Thyroid gland (tissue), 4 donors: ENCODE data around the gene FOLR1.
"Not testable (repeated sequence)": the region's sequence is repeated elsewhere in the genome, so short reads cannot be mapped to it uniquely, and the experiment has no call there.

Source experiments
- CTCF ChIP-seq, 6 experiments: fragments of 200-600 bp in 3 of 6; fragments of 450-650 bp in 3 of 6; sonication (generic) in 3 of 6; IDR thresholded peaks; one replicate each; pipeline ENCODE4 v1.5.1; 2016 to 2019; ENCODE audit warnings: antibody characterized with exemption in 6 of 6, mild to moderate bottlenecking in 2 of 6, inconsistent platforms in 1 of 6, moderate library complexity in 1 of 6
- POLR2A ChIP-seq, 2 donors: fragments of 450-650 bp; IDR thresholded peaks; one replicate each; pipeline ENCODE4 v1.6.1; 2017; ENCODE audit warnings: antibody characterized with exemption in 2 of 2, mild to moderate bottlenecking in 2 of 2, moderate library complexity in 1 of 2

GRCh38 chr11:72172043-72172442 is 19.9 kb upstream of the FOLR1 start:
- not testable (repeated sequence) for TF ChIP-seq CTCF, POLR2A (IDR thresholded peaks at IDR 0.05)
